GM10248 (cell line): Measurements from ENCODE around the gene ELAC2.
A peak's percentile ranks its signal among the peaks of the same experiment; 100 is the strongest.

Experiments used
- CTCF ChIA-PET: fragments of 300-600 bp; sonication (Branson Sonifier 250); formaldehyde crosslinking; extraction: SDS; loops from one replicate; lab custom pipeline; 2021; ENCODE audit warnings: antibody characterized with exemption; lab: Yijun Ruan, JAX
- POLR2A ChIA-PET: fragments of 350-650 bp; sonication (Branson Sonifier 250); formaldehyde crosslinking; extraction: SDS; loops from one replicate; lab custom pipeline; 2020; ENCODE audit warnings: antibody characterized with exemption; lab: Yijun Ruan, JAX
- DNase-seq: peaks from one replicate; pipeline ENCODE4 v3.0.0; 2012; ENCODE audit errors: extremely low spot score
- CTCF ChIP-seq: IDR thresholded peaks from 2 replicates; pipeline ENCODE4 v1.5.1; 2012; ENCODE audit warnings: mild to moderate bottlenecking, low read depth; ENCODE audit errors: extremely low read depth, missing control alignments, control extremely low read depth

ELAC2 gene

GRCh38 chr17:13017655-13018459 is at the start of gene ELAC2:
Gene ELAC2 (minus strand): TSS chr17:13018027. CDS start chr17:13017947, 80 bp downstream.
- no peak for TF ChIP-seq CTCF
- POLR2A ChIA-PET, result interaction anchor here (0.6 to 1.6 kb wide), 9 partner anchors 11 to 1111 kb away, joined by 3 to 5 read pairs (median 3); partner anchors contain the start of gene ZNF18
- CTCF ChIA-PET, result interaction anchor here (0.8 to 8.1 kb wide), 7 partner anchors 9 to 837 kb away, joined by 3 to 193 read pairs (median 5); no protein-coding TSS in a partner anchor
- DNase-seq, result peak; percentile 96

GRCh38 chr17:13065032-13065431 is 47.2 kb upstream of the ELAC2 start:
- no peak for TF ChIP-seq CTCF
- ChIA-PET POLR2A (no interaction called here), CTCF (interaction anchor here (0.9 to 1.5 kb wide), 3 partner anchors 8 to 34 kb away, joined by 3 read pairs; no protein-coding TSS in a partner anchor)
- DNase-seq, result no peak

GRCh38 chr17:13055131-13055530 is 37.3 kb upstream of the ELAC2 start:
- CTCF ChIA-PET, result interaction anchor here (1.5 to 3.7 kb wide), 3 partner anchors 14 to 25 kb away, joined by 4 to 12 read pairs (median 6); no protein-coding TSS in a partner anchor
- no peak for DNase-seq
- POLR2A ChIA-PET, result no interaction called here
- no peak for TF ChIP-seq CTCF

GRCh38 chr17:13054666-13055065 is 36.8 kb upstream of the ELAC2 start:
- ChIA-PET CTCF (interaction anchor here (1.0 to 1.7 kb wide), 3 partner anchors 13 to 24 kb away, joined by 3 to 6 read pairs (median 4); no protein-coding TSS in a partner anchor), POLR2A (no interaction called here)
- TF ChIP-seq CTCF, result no peak
- DNase-seq, result no peak

GRCh38 chr17:13051915-13052314 is 34.1 kb upstream of the ELAC2 start:
- CTCF ChIA-PET, result interaction anchor here (1.3 to 2.1 kb wide), 2 partner anchors 10 to 21 kb away, joined by 3 to 8 read pairs; no protein-coding TSS in a partner anchor
- no peak for TF ChIP-seq CTCF
- no peak for DNase-seq
- POLR2A ChIA-PET, result no interaction called here

DNA sequence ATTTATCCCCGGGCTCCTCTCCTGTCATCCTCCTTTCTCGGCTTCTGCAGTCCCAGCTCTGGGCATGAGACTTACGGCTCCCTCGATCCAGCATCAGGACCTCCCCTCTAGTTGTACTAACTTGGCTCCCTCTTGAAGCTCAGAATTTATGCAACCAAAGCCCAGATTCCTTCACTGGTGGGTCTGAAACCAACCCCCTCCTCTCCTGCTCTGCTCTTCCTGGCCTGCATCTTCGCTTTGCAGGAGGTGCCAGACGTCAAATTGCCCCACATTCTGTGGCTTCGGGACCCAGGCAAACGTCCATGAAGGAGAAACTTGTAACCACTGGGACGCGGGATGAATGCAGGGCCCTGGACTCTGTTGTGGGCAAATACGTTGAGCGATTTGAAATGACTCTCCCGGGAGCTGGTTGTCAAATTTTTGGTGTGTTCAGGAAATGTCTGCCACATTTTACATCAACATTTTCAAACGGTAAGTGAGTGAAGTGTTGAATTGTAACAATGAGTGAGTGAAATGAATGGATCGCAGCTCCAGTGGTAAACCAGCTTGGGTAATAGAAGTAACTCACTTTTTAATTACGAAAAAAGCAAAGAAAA is 29.3 kb upstream of the ELAC2 start:
- CTCF ChIA-PET, result interaction anchor here (1.2 to 4.3 kb wide), 2 partner anchors 15 to 17 kb away, joined by 3 to 24 read pairs; no protein-coding TSS in a partner anchor

More for the DNA sequence above, 29.3 kb upstream of the ELAC2 start:
- DNase-seq, result no peak
- TF ChIP-seq CTCF, result no peak
- POLR2A ChIA-PET, result no interaction called here
